Measurements from ENCODE around the gene OR13H1.
"Not testable (repeated sequence)": the region's sequence is repeated elsewhere in the genome, so short reads cannot be mapped to it uniquely, and the experiment has no call there.

- TF ChIP-seq, protein P1, sequence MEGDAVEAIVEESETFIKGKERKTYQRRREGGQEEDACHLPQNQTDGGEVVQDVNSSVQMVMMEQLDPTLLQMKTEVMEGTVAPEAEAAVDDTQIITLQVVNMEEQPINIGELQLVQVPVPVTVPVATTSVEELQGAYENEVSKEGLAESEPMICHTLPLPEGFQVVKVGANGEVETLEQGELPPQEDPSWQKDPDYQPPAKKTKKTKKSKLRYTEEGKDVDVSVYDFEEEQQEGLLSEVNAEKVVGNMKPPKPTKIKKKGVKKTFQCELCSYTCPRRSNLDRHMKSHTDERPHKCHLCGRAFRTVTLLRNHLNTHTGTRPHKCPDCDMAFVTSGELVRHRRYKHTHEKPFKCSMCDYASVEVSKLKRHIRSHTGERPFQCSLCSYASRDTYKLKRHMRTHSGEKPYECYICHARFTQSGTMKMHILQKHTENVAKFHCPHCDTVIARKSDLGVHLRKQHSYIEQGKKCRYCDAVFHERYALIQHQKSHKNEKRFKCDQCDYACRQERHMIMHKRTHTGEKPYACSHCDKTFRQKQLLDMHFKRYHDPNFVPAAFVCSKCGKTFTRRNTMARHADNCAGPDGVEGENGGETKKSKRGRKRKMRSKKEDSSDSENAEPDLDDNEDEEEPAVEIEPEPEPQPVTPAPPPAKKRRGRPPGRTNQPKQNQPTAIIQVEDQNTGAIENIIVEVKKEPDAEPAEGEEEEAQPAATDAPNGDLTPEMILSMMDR (IDR thresholded peaks at IDR 0.05; ENCODE audit: low read depth, low read length, missing input control), result not testable (repeated sequence)
- not testable (repeated sequence) for TF ChIP-seq MAX (IDR thresholded peaks at IDR 0.05); EGR1 (IDR thresholded peaks at IDR 0.05; ENCODE audit: low read depth in 2 of 2); JUND (IDR thresholded peaks at IDR 0.05); SP1 (IDR thresholded peaks at IDR 0.05); RAD21 (IDR thresholded peaks at IDR 0.05)
- TF ChIP-seq, protein P2, sequence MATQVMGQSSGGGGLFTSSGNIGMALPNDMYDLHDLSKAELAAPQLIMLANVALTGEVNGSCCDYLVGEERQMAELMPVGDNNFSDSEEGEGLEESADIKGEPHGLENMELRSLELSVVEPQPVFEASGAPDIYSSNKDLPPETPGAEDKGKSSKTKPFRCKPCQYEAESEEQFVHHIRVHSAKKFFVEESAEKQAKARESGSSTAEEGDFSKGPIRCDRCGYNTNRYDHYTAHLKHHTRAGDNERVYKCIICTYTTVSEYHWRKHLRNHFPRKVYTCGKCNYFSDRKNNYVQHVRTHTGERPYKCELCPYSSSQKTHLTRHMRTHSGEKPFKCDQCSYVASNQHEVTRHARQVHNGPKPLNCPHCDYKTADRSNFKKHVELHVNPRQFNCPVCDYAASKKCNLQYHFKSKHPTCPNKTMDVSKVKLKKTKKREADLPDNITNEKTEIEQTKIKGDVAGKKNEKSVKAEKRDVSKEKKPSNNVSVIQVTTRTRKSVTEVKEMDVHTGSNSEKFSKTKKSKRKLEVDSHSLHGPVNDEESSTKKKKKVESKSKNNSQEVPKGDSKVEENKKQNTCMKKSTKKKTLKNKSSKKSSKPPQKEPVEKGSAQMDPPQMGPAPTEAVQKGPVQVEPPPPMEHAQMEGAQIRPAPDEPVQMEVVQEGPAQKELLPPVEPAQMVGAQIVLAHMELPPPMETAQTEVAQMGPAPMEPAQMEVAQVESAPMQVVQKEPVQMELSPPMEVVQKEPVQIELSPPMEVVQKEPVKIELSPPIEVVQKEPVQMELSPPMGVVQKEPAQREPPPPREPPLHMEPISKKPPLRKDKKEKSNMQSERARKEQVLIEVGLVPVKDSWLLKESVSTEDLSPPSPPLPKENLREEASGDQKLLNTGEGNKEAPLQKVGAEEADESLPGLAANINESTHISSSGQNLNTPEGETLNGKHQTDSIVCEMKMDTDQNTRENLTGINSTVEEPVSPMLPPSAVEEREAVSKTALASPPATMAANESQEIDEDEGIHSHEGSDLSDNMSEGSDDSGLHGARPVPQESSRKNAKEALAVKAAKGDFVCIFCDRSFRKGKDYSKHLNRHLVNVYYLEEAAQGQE (IDR thresholded peaks at IDR 0.05), result not testable (repeated sequence)
These were observed 8.6 kb downstream of the OR13H1 start for GRCh38 chrX:131552453-131552852.

Data from liver (tissue), 3 donors.